ENCODE results near the gene OR9K2.
"Not testable (repeated sequence)": the region's sequence is repeated elsewhere in the genome, so short reads cannot be mapped to it uniquely, and the experiment has no call there.

The OR9K2 gene, protein sequence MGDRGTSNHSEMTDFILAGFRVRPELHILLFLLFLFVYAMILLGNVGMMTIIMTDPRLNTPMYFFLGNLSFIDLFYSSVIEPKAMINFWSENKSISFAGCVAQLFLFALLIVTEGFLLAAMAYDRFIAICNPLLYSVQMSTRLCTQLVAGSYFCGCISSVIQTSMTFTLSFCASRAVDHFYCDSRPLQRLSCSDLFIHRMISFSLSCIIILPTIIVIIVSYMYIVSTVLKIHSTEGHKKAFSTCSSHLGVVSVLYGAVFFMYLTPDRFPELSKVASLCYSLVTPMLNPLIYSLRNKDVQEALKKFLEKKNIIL

GRCh38 chr12:55126106-55126505 is at the start of gene OR9K2:
Gene OR9K2 (plus strand): TSS chr12:55126406. CDS start chr12:55129835, 3,429 bp downstream.
- DNase-seq: no peak

DNA sequence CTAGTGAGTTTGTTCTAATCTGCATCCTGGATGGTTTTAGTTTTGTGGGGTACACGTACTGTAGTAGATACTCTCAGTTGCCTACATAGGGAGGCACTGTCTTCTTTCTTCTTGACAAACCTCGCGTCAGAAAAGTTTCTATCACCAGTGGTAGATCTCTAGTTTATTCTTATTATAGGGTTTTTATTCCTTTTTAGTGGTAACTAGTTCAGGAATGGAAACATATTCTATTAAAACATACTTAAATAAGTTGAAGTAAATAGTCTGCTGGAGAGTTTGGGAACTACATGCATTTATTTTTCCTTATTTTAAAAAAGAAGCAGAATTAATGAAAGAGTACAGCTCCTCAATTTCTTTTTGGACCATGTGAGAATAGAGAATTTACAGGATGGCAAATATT is 33.6 kb upstream of the OR9K2 start:
- DNase-seq: no peak

DNA sequence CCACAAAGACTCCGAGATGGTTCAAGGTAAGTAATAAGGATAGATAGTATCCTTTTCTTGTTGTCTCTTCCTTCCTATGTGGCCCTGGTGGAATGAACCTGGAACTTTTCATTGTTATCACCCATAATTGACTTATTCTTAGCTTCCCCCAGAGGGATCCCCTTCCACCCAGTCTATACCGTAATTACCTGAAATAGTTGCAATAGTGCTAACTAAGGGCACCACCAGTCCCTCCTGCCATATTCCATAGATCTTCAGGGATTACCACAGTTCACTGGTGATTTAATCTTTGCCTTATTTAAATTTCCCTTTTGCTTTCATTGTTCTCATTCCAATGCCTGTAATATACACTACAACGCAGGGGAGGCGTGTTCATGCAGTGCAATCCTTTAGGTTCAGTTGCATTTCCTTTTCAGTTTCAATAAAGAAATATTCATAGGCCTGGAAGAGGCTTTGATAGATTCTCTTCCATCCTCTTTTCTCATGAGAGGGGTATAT is 13.8 kb upstream of the OR9K2 start:
- DNase-seq: no peak

DNA sequence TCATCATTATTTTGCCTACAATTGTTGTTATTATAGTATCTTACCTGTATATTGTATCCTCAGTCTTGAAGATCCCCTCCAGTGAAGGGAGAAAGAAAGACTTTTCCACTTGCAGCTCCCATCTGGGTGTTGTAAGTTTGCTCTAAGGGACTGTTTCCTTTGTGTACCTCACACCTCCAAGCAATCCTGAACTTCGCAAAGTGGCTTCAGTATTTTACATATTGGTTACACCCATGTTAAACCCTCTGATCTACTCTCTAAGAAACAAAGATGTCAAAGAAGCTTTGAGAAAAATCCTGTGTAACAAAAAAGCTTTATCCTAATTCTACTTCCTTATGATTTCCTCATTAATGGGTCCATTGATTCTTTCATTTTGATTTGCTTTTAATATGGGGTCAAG is 10.1 kb upstream of the OR9K2 start:
- no peak for DNase-seq

DNA sequence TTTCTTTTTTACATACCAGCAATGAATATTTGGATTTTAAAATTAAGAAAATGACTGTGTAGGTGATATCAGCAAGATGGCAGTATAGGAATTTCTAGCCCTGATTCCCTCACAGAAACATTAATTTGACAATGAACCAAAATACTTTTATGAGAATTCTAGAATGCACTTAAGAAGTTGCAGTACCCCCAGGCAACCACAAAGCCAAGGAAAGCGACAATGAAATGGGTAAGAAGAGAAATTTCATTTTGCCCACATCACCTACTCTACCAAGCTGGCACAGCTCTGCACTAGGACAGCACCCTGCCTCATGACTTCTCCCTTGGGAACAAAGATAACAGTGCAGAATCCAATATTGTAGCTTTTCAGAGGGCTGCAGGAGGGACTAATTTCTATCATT is 6.6 kb downstream of the OR9K2 start:
- no peak for DNase-seq

GRCh38 chr12:55142669-55143565 is 16.7 kb downstream of the OR9K2 start:
- DNase-seq: peak; percentile 53

GRCh38 chr12:55143566-55143870 is 17.3 kb downstream of the OR9K2 start:
- DNase-seq: no peak

DNA sequence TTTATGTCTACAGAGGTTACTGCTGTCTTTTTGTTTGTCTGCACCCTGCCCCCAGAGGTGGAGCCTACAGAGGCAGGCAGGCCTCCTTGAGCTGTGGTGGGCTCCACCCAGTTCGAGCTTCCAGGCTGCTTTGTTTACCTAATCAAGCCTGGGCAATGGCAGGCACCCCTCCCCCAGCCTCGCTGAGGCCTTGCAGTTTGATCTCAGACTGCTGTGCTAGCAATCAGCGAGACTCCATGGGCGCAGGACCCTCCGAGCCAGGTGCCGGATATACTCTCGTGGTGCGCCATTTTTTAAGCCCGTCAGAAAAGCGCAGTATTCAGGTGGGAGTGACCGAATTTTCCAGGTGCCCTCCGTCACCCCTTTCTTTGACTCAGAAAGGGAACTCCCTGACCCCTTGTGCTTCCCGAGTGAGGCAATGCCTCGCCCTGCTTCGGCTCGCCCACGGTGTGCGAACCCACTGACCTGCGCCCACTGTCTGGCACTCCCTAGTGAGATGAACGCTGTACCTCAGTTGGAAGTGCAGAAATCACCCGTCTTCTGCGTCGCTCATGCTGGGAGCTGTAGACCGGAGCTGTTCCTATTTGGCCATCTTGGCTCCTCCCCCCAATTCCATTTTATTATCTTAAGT is 40.9 kb downstream of the OR9K2 start:
- not testable (repeated sequence) for DNase-seq

DNA sequence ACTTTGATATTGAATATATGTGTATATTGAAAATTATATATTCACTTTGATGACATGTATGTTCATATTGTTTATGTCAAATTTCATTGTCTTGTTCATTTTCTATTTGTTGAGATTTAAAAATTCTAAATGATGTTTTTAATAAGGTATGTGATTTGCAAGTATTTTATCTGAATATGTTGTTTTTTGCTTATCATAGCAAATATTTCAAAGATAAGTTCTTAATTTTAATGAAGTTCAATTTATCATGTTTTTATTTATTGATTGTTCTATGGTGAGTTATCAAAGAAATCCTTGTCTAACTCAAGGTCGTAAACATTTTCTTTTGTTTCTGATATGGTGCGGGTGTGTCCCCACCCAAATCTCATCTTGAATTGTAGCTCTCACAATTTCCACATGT is 45.2 kb downstream of the OR9K2 start:
- DNase-seq: no peak

- not testable (repeated sequence) for DNase-seq
Measured at GRCh38 chr12:55171846-55172245, 45.6 kb downstream of the OR9K2 start.

GRCh38 chr12:55172686-55173085 is 46.5 kb downstream of the OR9K2 start:
- no peak for DNase-seq

- no peak for DNase-seq
Measured at GRCh38 chr12:55173456-55173855, 47.2 kb downstream of the OR9K2 start.

All from activated CD4-positive, alpha-beta T cell treated with anti-CD3 and anti-CD28 coated beads, Interleukin-2, Interleukin-6, amounts not matched to agents 100 ng/mL and 50 ng/mL, durations not matched to agents 16 hours and 8 hours (primary cell).